ENCODE measurements around the gene ASIC4.

ASIC4 gene

DNA sequence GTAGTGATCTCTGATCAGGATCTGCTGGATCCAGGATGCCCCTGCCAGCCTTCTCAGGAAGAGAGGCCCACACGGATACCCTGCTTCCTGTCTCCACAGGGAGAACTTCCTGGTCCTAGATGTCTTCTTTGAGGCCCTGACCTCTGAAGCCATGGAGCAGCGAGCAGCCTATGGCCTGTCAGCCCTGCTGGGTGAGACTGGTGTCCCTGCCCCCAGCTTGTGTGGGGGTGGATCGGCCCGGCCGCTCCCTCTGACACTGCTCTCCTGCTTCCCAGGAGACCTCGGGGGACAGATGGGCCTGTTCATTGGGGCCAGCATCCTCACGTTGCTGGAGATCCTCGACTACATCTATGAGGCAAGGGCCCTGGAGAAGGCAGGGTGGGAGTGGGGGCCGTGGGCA, 22.7 kb downstream of the ASIC4 start:
- DNase-seq (ENCODE audit: low read depth in 2 of 2), result no peak

DNA sequence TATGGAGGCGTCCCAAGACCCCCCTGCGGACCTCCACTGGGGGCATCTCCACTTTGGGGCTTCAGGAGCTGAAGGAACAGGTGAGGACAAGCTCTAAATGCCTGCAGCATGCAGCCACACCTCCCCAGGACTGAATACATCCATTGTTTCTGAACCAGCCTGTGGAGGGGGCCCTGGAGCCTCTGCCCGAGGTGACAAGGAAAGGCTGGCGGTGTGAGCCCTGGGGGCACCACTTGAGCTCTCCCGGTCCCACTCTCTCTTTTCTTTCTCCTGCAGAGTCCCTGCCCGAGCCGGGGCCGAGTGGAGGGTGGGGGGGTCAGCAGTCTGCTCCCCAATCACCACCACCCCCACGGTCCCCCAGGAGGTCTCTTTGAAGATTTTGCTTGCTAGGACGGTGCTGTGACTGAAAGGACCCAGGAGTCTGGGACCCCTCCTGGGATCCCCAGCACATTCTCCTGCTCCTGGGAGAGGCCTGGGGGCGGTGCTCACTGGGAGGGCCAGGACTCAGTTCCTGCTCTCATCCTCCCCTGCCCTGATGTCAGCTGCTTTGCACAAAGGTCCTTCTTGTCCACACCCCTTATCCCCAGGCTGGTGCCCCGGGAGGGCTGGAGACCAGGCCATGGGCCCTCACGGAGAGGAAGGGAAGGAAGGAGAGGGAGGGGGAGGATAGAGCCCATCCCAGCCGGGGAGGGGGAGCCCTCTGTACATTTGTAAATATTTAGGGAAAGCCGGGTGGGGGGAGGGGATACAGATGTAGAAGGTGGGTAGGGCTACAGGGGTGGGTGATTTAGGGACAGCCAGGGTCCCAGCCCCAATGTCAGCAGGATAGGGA, 23.6 kb downstream of the ASIC4 start:
- DNase-seq (ENCODE audit: low read depth in 2 of 2), result no peak

DNA sequence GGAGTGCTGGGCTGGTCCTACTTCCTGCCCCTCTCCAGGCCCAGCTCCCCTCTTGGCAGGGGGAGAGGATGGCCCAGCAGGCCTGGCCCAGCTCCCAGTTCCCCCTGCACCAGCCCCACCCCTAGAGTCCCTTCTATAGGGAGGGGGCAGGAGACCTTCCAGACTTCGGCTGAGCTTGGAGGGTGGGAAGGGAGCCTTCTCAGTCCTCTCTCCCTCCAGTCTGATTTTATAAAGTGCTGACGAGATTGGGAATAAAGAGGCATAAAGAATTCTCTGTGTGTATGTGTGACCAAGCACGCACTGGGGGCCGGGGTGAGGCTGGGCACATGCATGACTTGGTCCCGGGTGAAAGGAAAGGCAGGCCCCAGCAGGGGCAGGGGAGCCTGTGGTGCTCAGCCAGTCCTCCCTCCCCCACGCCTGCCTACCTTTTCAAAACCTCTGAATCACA, 24.2 kb downstream of the ASIC4 start:
- no peak for DNase-seq (ENCODE audit: low read depth in 2 of 2)

DNA sequence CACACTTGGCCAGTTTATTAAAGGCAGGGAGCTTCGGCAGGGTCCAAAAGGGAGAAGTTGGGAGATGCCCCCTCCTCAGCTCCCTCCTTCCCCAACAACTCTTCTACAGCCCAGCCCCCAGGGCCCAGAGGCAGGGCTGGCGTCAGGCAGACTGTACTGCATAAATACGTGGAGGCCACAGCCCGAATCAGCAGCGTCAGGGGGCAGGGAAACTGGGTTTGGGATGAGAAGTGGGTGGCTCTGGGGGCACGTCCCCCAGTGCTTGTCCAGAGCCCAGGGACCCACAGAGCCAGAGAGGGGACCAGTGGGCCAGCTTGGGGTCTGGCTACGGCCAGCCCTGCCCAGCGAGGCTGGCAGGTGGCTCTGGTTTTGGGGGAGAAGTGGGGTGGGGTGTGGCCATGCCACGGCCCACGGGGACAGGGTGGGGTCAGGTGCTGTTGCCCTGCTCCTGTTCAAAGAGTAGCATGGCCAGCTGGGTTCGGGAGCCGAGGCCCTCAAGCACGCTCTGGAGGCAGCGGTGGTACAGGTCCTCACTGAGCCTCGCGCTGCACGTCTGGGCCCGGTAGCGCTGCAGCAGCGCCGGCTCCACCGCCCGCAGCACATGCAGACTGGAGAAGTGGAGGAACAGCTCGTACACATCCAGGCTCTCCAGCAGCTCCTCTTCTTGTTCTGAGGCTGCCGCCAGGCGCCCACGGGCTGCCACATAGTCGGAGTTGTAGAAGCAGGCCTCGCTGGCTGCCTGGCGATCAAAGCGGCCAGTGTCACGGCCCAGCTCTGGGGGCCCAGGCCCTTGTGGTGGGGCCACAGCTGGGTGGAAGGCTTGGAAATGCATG, 24.9 kb downstream of the ASIC4 start:
- no peak for DNase-seq (ENCODE audit: low read depth in 2 of 2)

DNA sequence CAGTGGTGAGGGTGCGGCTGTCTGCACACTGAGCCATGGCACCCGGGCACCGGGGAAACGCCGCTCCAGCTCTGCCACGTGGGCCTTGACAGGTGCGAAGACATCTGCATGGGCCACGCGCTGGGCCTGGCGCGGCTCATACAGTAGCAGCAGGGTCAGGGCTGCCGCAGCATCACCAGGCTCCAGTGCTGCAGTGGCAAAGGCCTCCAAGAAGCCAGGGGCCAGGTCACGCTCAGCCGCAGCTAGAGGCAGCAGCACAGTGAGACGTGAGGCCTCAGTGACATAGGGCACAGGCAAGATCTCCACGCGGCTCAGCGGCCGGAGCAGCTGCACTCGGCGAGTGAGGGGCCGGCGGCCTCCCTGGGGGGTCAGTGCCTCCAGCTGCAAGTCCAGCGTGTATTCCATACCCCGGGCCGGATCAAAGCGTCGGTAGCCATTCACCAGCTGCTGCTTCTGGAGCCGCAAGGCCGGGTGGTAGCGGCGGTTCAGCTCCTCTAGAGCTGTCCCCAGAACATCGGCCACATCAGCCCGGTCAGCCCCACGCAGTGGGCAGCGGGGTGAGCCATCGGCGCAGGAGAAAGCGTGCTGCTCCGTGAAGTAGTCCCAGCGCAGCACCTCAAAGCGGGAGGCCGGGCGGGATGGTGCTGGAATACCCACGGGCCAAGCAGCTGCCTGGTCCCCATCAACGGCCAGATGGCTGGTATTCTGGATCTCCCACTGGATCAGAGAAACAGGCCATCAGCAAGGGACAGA, 25.8 kb downstream of the ASIC4 start:
- DNase-seq (ENCODE audit: low read depth in 2 of 2), result no peak

DNA sequence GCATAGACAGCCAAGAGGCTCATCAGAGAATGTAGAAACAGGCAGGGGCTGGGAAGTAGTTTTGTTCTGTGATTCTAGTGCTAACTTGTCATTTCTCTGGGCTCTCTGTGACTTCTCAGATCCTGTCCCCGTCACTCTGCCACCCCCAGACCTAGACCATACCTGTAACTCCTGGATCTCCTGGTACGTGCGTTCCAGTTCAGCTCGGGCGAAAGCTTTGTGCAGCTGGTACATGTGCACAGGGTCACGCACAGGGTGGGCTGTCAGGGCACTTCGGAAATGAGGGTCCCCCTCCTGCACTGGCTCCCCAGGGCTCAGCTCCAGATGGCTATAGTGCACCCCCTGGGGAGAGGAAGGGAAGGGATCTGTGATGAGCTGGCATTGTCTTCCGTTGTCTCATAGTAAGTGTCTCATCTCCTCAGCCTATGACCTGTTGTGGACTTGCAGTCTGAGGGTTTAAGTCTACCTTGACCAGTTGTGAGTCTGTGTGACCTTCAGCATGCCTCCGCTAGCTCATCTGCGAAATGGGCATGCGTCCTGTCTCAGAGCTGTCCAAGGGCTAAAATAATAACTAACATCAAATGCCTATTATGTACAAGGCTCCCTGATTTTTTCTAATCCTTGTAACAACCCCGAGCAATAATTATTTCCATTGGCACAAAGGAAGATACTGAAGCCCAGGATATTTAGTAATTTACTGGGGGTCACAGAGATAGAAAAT, 26.7 kb downstream of the ASIC4 start:
- no peak for DNase-seq (ENCODE audit: low read depth in 2 of 2)

DNA sequence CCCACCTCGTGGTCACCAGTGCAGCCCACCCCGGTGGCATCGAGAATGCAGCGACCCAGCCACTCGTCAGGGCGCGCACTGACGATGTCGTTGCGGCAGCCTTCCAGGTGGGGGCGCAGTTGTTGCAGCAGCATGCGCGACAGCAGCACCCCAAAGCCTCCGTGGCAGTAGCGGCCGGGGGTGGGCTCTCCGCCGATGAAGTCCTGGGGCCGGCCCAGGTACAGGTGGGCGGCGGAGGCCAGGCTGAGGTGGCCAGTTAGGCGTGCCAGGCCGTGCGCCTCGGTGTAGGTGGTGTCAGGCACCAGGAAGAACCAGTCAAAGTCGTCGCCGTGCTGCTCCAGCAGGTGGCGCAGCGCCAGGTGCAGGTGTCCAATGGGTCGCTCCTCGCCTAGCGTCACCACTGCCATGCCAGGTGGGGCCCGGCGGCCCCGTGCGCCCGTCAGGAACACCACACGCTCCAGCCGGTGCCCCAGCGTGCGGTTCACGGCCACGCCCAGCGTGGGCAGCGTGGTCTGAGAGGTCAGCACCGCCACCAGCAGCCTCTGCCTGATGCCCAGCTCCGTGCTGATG, 27.4 kb downstream of the ASIC4 start:
- DNase-seq (ENCODE audit: low read depth in 2 of 2), result peak; percentile 66 to 72

DNA sequence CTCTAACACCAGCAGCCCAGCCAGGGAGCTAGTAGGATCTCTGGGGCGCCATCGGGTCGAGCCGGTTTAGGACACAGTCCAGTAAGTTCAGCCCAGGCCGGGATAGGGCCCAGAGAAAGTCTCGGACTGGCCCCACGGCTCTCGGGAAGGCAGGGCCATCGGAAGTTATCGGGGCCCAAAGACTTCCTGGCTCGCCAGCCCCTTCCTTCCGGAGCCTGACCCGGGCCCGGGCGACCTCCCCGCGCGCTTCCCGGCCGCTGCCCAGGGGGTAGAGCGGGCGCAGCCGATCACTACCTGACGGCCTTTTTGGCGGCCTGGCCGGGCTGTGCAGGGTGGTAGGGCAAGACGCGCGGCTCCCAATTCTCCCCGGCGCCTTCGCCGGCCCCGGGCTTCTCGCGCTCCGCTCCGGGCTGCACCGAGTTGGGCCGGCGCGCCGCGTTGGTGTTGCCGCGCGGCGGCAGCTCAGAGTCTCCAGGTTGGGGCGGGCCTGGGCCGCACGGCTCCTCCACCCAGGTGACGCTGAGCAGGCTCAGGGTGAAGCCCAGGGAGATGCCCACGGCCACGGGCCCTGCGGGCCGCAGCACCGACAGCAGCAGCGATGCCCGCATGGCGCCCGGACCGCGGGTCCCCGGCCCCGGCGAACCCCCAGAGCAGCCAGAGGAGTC, 28.8 kb downstream of the ASIC4 start:
- peak in 1 of 2 donors; percentile 13 for DNase-seq (ENCODE audit: low read depth in 2 of 2)

DNA sequence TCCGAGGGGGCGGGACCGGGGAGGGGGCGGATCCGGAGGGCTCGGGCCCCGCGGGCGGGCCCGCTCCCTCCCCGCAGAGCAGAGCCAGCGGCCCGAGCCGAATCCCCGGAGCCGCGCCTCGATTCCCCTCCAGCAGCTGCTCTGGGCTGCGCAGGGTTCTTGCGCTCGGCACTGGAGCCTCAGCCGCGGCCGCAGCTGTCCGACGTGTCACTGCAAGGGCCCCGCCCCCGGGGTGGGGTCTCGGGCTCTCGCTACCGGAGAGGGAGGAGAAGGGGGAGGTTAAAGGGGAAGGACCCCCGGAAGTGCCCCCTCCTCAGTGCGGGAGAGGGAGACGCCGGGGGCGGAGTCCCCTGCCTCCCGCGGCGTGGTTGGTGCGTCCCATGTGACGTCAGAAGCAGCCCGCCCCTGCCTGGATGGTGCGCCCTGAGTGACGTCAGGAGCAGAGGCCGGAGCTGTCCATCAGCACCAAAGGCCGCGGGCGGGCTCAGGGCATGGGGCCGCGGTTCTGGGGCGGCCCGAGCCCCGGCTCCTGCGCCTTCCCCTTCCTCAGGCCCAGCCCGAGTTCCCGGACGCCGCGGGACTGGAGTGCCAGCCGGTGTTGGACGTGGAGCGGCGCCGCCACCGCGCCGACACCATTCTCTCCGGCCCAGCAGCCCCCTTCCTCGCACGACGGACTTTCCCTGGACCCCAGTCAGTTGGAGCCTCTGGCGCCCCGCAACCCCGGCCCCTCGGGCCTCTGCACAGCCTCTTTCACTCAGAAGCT, 29.5 kb downstream of the ASIC4 start, which contains the start of the genes CHPF and TMEM198:
CHPF (minus strand) TSS at position 214 of the 763 bp plus-strand sequence. CDS start 271 bp downstream, outside the sequence.
TMEM198 (plus strand) TSS at position 433 of the 763 bp plus-strand sequence. CDS start 700 bp downstream, outside the sequence.
- DNase-seq (ENCODE audit: low read depth in 2 of 2), result peak; percentile 76 to 81

DNA sequence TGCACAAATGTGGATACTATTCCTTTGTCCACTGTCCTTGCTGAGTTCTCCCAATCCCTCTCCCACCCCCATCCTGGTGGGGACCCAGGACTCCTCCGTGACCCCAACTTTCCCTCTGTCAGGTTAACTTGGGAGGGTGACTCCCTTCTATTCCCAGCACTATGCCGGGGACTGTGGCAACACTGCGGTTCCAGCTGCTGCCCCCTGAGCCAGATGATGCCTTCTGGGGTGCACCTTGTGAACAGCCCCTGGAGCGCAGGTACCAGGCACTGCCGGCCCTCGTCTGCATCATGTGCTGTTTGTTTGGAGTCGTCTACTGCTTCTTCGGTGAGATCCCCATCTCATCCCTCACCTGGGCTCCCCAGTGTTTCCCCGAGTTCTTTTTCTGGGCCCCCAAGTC, 30.3 kb downstream of the ASIC4 start:
- DNase-seq (ENCODE audit: low read depth in 2 of 2), result no peak

DNA sequence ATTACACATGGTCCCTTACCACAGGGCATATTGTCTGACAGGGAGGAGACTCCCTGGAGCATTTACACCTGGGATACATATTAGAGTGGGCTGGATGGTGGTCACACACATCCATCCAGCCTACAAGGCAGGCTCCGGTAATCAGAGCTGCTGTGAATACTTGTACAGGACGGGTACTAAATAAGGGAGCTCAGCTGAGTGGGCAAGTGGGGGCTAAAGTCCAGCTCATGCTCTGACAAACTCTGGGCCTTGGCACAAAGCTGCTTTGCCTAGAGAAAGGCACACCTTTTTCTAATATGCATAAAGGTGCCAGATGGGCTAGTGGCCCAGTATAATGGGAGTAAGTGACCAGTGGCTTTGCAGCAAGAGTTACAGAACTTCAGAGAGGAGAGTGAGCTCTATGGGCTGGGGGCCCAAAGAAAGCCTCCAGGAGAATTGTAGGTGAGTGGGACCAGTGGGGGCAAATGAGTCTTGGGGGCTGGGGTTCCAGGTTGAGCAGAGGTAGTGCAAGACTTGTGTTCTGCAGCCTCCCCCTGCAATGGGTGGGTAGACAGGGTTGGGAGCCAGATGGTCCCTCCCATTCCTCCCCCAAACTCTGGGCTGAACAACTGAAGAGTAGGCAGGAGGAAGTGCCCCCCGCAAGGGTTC, 31.1 kb downstream of the ASIC4 start:
- no peak for DNase-seq (ENCODE audit: low read depth in 2 of 2)

DNA sequence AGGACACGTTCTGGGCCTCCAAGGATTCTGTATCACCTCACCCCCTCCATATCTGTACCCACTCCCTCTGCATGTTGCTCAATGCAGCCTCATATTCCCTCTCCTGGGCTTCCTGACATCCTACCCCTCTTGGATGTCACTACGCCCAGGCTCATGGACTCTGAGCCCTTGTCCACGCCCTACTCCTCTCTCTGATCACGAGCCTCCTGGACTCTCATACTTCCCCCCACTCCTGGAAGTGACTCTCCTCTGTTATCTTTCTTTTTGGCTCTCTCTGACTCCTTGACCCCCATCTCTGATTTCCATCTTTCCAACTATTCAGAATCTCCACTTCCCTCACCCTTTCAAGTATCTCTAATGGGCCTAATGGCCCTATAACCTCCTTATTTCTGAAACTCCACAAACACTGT, 31.7 kb downstream of the ASIC4 start:
- no peak for DNase-seq (ENCODE audit: low read depth in 2 of 2)

DNA sequence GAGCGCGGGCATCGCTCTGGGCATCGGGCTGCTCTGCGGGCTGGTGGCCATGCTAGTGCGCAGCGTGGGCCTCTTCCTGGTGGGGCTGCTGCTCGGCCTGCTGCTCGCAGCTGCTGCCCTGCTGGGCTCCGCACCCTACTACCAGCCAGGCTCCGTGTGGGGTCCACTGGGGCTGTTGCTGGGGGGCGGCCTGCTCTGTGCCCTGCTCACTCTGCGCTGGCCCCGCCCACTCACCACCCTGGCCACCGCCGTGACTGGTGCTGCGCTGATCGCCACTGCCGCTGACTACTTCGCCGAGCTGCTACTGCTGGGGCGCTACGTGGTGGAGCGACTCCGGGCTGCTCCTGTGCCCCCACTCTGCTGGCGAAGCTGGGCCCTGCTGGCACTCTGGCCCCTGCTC, 33.3 kb downstream of the ASIC4 start:
- no peak for DNase-seq (ENCODE audit: low read depth in 2 of 2)

DNA sequence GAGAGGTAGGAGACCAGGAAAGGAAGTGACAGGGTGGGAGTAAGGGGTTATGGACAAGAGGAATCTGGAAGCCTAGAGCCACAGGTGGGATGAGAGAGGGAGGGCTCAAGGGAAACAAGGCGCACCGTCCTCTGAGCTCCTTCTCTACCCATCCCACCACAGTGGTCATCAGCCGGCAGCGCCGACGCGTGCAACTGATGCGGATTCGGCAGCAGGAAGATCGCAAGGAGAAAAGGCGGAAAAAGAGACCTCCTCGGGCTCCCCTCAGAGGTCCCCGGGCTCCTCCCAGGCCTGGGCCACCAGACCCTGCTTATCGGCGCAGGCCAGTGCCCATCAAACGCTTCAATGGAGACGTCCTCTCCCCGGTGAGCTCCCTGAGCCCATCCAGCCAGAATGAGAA, 34.7 kb downstream of the ASIC4 start:
- no peak for DNase-seq (ENCODE audit: low read depth in 2 of 2)

DNA sequence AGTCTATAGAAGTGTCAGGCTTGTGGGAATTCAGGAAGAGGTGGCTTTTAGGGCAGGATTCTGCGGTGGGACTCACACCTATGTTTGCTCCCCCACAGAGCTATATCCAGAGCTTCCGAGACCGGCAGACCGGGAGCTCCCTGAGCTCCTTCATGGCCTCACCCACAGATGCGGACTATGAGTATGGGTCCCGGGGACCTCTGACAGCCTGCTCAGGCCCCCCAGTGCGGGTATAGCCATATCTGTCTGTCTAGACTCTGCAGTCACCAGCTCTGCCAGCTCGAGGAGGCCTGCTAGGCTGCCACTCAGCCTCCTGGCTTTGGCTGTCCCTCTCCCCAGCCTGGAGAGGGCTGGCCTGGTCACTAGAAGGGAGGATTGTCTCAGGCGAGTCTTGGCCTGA, 35.3 kb downstream of the ASIC4 start:
- DNase-seq (ENCODE audit: low read depth in 2 of 2), result no peak

DNA sequence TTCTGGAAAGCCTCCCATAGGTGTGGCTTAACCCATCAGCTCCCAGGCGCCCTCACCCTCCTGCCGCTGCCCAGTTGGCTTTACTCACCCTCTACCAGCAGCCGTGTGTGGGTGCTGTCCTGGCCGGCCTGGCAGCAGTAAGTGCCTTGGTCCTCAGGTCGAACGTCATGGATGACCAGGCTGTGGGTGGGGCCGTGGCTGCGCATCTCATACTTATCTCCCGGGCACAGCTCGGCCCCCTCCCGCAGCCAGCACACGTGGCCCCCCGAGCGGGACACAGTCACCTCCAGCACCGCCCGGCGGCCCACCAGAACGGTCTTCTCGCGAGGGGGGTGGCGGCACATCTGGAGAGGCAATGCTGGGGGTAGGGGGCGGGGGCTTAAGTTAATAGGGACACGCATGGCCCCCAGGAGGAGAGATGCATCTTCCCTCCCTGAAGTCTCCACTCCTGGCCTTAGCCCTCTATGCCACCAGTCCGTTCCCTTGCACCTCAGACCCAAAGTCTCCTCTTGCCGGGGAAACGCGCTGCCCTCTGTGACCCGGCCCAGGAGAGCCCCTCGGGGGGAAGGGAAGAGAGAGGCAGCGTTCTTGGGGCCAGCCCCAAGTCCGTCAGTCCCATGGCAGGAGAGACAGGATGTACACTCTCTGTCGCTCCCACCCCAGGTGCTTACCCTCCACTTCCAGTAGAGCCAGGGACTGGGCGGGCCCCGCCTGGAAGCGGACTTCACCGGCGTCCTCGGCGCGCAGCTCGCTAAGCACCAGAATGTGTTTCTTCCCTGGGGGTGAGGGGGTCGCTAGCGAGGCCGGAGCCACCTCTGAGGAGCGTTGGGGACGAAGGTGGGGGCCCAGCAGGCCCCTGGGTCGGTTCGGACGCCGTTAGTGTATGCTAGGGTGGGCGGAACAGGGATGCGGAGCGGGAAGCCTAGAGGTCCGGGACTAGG, 37.4 kb downstream of the ASIC4 start:
- no peak for DNase-seq (ENCODE audit: low read depth in 2 of 2)

DNA sequence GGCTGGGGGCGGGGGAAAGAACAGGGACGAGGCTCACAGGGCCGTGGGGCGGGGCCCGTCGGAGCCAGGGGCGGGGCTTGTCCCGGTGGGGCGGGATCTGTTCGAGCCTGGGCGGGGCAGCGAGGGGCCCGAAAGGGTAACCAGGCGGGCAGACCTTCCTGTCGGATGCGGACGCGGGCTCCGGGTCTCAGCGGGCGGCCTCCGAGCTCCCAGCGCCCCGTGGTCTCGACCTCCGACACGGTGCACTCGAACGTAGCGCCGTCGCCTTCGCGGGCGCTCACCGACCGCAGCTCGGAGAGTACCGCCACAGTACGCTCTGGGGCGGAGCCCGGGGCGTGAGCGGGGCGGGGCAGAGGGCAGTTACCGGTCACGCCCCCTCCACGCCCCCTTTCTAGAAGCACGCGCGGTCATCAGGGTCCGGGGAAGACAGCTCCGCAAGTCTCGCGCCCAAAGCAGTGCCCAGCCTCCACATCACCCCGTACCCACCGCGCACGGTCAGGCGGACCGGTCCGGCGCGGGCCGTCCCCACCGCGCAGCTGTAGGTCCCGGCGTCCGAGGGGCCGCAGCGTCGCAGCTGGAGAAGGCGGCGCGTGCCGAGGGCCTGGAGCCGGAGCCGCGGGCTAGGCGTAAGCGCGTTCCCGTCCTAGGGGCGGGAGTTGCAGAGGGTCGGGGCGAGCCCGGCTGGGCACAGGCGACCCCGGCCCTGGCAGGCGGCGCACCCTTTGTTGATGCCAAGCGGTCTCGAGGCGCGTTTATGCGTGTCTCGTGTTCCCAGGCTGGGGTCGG, 38.3 kb downstream of the ASIC4 start:
- peak; percentile 51 to 67 for DNase-seq (ENCODE audit: low read depth in 2 of 2)

All from stimulated activated CD8-positive, alpha-beta memory T cell treated with anti-CD3 and anti-CD28 coated beads, Interleukin-2, amount 100 ng/mL, for 1 hour (primary cell).